HG03520 (cell line): ENCODE data around the gene SDHB.

Experiments
- ATAC-seq: cut with Tn5 transposase; IDR thresholded peaks from one replicate; pipeline ENCODE4 v1.9.1; 2021; ENCODE audit warnings: mild to moderate bottlenecking, moderate library complexity; ENCODE audit not compliant: unreplicated experiment

Gene SDHB

DNA sequence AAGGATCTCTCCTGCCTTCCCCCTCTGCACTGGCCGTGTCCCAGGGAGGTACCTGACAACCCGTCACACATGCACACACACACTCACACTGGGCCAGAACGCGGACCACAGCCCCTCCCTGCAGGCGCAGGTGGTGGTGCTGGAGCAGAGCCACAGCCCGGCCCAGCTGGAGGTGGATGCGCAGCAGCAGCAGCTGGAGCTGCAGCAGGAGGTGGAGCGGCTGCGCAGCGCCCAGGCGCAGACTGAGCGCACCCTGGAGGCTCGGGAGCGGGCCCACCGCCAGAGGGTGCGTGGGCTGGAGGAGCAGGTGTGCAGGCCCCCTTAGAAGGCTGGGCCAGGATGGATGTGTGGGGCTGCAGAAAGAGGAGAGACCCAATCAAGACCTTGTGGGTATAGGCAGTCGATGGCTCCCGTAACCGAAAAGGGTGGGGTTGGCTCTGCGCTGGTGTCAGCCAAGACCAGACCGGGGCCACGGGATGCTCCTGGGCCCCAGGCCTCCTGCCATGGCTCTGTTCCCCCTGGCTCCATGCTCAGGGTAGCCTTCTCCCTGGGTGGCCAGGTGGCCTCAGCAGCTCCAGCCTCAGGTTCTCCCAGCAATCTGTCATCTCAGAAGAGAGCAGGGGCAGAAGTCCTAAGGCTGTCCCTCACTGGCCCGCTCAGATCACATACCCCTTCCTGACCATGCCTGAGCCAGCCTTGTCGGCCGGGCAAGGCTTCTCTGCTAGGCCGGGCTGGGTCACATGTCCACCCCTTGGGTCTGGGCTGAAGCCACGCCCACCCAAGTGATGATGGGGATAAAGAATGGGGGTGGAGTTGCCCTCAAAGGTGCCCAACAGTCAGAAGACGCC is 82.3 kb downstream of the SDHB start:
- no peak for ATAC-seq

DNA sequence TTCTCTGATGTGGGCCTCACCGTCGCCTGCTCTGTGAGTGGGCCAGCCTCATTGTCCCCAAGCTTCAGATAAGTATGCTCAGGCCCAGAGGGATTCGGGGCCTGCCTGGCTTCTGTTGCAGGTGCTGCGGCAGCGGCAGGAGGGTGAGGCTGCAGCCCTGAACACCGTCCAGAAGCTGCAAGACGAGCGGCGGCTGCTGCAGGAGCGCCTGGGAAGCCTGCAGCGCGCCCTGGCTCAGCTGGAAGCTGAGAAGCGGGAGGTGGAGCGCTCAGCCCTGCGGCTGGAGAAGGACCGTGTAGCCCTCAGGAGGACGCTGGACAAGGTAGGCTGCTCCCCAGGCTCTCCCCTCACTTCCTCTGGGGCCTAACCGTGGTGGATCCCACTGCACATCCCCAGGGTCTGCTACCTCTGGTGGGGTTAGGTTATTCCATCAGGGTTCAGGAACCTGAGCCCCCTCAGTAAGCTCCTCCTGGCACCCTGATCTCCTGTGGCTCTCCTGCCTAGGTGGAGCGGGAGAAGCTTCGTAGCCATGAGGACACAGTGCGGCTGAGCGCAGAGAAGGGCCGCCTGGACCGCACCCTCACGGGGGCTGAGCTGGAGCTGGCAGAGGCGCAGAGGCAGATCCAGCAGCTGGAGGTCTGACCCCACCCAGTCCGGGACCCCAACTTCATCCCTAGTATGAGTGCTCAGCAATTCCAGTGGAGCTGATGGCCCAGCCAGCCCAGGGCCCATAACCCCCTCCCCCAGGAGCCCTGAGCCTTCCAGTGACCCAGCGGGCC is 83.5 kb downstream of the SDHB start:
- ATAC-seq, result no peak

DNA sequence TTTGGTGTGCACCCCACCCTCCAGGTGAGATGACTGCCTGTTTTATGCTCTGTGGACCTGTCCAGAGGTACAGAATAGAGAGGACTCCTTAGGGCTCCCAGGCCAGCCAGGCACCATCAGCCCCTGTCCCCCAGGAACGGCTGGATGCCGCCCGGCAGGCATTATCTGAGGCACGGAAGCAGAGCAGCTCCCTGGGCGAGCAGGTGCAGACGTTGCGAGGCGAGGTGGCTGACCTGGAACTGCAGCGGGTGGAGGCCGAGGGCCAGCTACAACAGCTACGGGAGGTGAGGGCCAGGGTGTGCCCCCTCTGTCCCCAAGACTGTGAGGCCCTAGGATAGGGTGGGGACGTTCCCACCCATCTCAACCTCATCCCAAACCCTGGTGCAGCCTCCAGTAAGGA is 84.2 kb downstream of the SDHB start:
- no peak for ATAC-seq

DNA sequence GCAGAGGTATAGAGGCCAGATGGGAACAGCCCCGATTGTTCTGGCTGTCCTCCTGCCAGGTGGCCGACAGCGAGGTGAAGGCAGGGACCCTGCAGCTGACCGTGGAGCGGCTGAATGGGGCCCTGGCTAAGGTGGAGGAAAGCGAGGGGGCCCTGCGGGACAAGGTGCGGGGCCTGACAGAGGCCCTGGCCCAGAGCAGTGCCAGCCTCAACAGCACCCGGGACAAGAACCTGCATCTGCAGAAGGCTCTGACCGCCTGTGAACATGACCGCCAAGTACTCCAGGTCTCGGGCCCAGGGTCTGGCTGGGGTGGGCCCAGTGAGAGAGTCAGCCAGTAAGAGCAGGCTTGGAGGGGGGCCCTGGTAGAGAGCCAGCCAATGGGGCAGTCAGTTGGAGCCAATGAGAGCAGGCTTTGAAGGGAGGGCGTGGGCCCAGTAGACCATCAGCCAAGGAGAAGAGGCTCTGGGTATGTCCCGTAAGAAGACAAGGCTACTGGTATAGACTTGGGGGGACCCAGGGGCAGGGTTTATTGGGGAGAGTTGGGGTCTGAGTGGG is 84.7 kb downstream of the SDHB start:
- no peak for ATAC-seq
